GM12878 (cell line): ENCODE measurements around the gene OR51M1. TPM values are rescaled to one million over a fixed set of nuclear protein-coding genes. Genes with fewer than 3 reads are reported as not detected.

Experiments used
- ATAC-seq: fragments of 200-7000 bp; cut with Tn5 transposase; 3 replicates; pipeline ENCODE4 v1.9.1; 2020; ENCODE audit warnings: mild to moderate bottlenecking, moderate library complexity
- BruUV-seq: library from RNA; stranded (reverse); fragments of 400-500 nt; replicated peaks from 2 replicates; lab custom pipeline; 2021; lab: Mats Ljungman, UMichigan
- CTCF ChIA-PET: fragments of 300-600 bp; sonication (Branson Sonifier 250); formaldehyde crosslinking; extraction: SDS; loops from one replicate; lab custom pipeline; 2021; ENCODE audit warnings: inconsistent platforms; lab: Yijun Ruan, JAX
- POLR2A ChIA-PET: fragments of 350-600 bp; formaldehyde crosslinking; extraction: SDS; loops from one replicate; lab custom pipeline; 2021; ENCODE audit warnings: inconsistent platforms; lab: Charles Lee
- RAD21 ChIA-PET: fragments of 300-600 bp; sonication (Branson Sonifier 250); formaldehyde crosslinking; loops from one replicate; lab custom pipeline; 2023; ENCODE audit warnings: antibody characterized with exemption; ENCODE audit not compliant: unreplicated experiment; lab: Charles Lee
- SMC1A ChIA-PET: fragments of 300-600 bp; sonication (Branson Sonifier 250); formaldehyde crosslinking; loops from one replicate; lab custom pipeline; 2023; ENCODE audit not compliant: unreplicated experiment, uncharacterized antibody; lab: Charles Lee
- DNase-seq: peaks from one replicate; pipeline ENCODE4 v3.0.0-alpha.2; 2011; ENCODE audit warnings: low read depth, low spot score
- FAIRE-seq: peaks from 3 replicates; lab custom pipeline; 2011; peaks lifted over from hg19 to GRCh38; lab: Jason Lieb, UNC
- H2AFZ ChIP-seq: 2 replicates; pipeline ENCODE4 v1.6.0; 2011; ENCODE audit warnings: low read depth, low read length, control low read depth; ENCODE audit not compliant: control insufficient read depth
- H3K27ac ChIP-seq: 2 replicates; pipeline ENCODE4 v1.5.1; 2011; ENCODE audit warnings: control low read depth; ENCODE audit not compliant: control insufficient read depth, insufficient read depth
- H3K27me3 ChIP-seq, 2 experiments: replicated peaks in 1 of 2; 2 replicates each; pipeline versions ENCODE4 v1.6.0 to v1.6.1; 2011; ENCODE audit warnings: low read length in 1 of 2; ENCODE audit not compliant: control insufficient read depth in 2 of 2, insufficient read depth in 2 of 2
- H3K36me3 ChIP-seq, 2 experiments: 2 replicates each; pipeline ENCODE4 v1.5.1; 2011; ENCODE audit warnings: low read length in 1 of 2; ENCODE audit not compliant: control insufficient read depth in 2 of 2, insufficient read depth in 2 of 2
- H3K4me1 ChIP-seq: 2 replicates; pipeline ENCODE4 v1.6.1; 2011; ENCODE audit warnings: mild to moderate bottlenecking, low read length, moderate library complexity, mixed read lengths; ENCODE audit not compliant: control insufficient read depth, insufficient read depth
- H3K4me2 ChIP-seq: 2 replicates; pipeline ENCODE4 v1.6.0; 2011; ENCODE audit warnings: control low read depth; ENCODE audit not compliant: control insufficient read depth, insufficient read depth
- H3K4me3 ChIP-seq: fragments of 200-600 bp; sonication (generic); 2 replicates; pipeline ENCODE4 v1.5.1; 2016
- H3K79me2 ChIP-seq: 2 replicates; pipeline ENCODE4 v1.6.0; 2011; ENCODE audit warnings: low read length; ENCODE audit not compliant: control insufficient read depth, insufficient read depth
- H3K9ac ChIP-seq: 2 replicates; pipeline ENCODE4 v1.8.0; 2011; ENCODE audit warnings: low read length, control low read depth, mixed read lengths; ENCODE audit not compliant: control insufficient read depth, insufficient read depth
- H3K9me3 ChIP-seq: replicated peaks from 3 replicates; pipeline ENCODE4 v1.5.1; 2011; ENCODE audit warnings: mild to moderate bottlenecking, low read length; ENCODE audit not compliant: control insufficient read depth, insufficient read depth
- H4K20me1 ChIP-seq: 2 replicates; pipeline ENCODE4 v1.6.0; 2011; ENCODE audit not compliant: control insufficient read depth, insufficient read depth
- CEBPZ ChIP-seq: fragments of 150-350 bp; IDR thresholded peaks from 2 replicates; pipeline ENCODE4 v1.6.1; 2016; ENCODE audit warnings: low read depth, low read length
- CUX1 ChIP-seq: IDR thresholded peaks from 2 replicates; pipeline ENCODE4 v1.6.1; 2012; ENCODE audit warnings: improper control_type of control experiment, low read depth, low read length; ENCODE audit not compliant: insufficient replicate concordance
- EP300 ChIP-seq, 2 experiments: fragments of 150-350 bp in 1 of 2; IDR thresholded peaks; 2 replicates each; pipeline ENCODE4 v1.6.1; 2011 to 2012; ENCODE audit warnings: low read depth in 2 of 2, low read length in 2 of 2, borderline replicate concordance in 1 of 2, improper control_type of control experiment in 1 of 2, inconsistent platforms in 1 of 2; ENCODE audit not compliant: control insufficient read depth in 1 of 2
- IRF4 ChIP-seq: IDR thresholded peaks from 2 replicates; pipeline ENCODE4 v1.6.1; 2011; ENCODE audit warnings: low read depth, low read length
- KLF5 ChIP-seq: fragments of 450-650 bp; IDR thresholded peaks from 2 replicates; pipeline ENCODE4 v1.6.1; 2014; ENCODE audit warnings: mild to moderate bottlenecking; ENCODE audit not compliant: partially characterized antibody
- NFYB ChIP-seq: IDR thresholded peaks from 2 replicates; pipeline ENCODE4 v1.6.1; 2011; ENCODE audit warnings: low read depth, mild to moderate bottlenecking, low read length, improper control_type of control experiment, moderate library complexity; ENCODE audit not compliant: insufficient read depth
- NKRF ChIP-seq: fragments of 450-650 bp; conservative IDR thresholded peaks from 2 replicates; pipeline ENCODE4 v1.6.1; 2017; ENCODE audit warnings: mild to moderate bottlenecking, moderate library complexity
- PAX8 ChIP-seq: fragments of 450-650 bp; IDR thresholded peaks from 2 replicates; pipeline ENCODE4 v1.6.1; 2017; ENCODE audit warnings: mild to moderate bottlenecking, moderate library complexity
- POLR2AphosphoS5 ChIP-seq: IDR thresholded peaks from 2 replicates; pipeline ENCODE4 v1.6.1; 2011; ENCODE audit warnings: mild to moderate bottlenecking, low read length, inconsistent platforms
- SUZ12 ChIP-seq: fragments of 200-600 bp; sonication (generic); IDR thresholded peaks from one replicate; pipeline ENCODE4 v1.6.1; 2018; ENCODE audit warnings: antibody characterized with exemption, mild to moderate bottlenecking; ENCODE audit not compliant: unreplicated experiment
- ZNF384 ChIP-seq: IDR thresholded peaks from 2 replicates; pipeline ENCODE4 v1.6.1; 2012; ENCODE audit warnings: low read depth, mild to moderate bottlenecking, low read length, improper control_type of control experiment, borderline replicate concordance
- ZSCAN29 ChIP-seq: fragments of 450-650 bp; IDR thresholded peaks from 2 replicates; pipeline ENCODE4 v1.6.1; 2017; ENCODE audit warnings: mild to moderate bottlenecking, moderate library complexity
- ZZZ3 ChIP-seq: IDR thresholded peaks from 2 replicates; pipeline ENCODE4 v1.6.1; 2011; ENCODE audit warnings: low read depth; ENCODE audit not compliant: control insufficient read depth, insufficient read length
- WGBS: methylation state at CpG from one replicate; pipeline ENCODE4 v1.1.6; 2016; ENCODE audit warnings: low lambda C conversion rate; ENCODE audit not compliant: insufficient replicate concordance, insufficient coverage; ENCODE audit errors: missing lambda C conversion rate; 5-methylcytosine and 5-hydroxymethylcytosine counted together
- in situ Hi-C: fragments of 300-500 bp; cut with MboI; formaldehyde crosslinking; loops from 9 replicates; pipeline ENCODE4 v1.14.3; 2018; ENCODE audit warnings: mixed read lengths
- intact Hi-C: fragments of 100-400 bp; cut with micrococcal nuclease; formaldehyde crosslinking; loops from one replicate; pipeline ENCODE4 v1.14.2; 2022; ENCODE audit not compliant: unreplicated experiment
- polyA plus RNA-seq, 11 experiments: library from polyadenylated mRNA; depleted of rRNA in 4 of 11; unstranded in 6 of 11; stranded (reverse) in 5 of 11; fragments of >200 nt; fragmentation: Nextera tagmentation in 4 of 11; fragmentation: Illumina TruSeq in 1 of 11; extraction: Ambion mirVana in 4 of 11; extraction: Trizol in 1 of 11; gene quantifications; 1 replicate in 1 of 11; 2 replicates in 10 of 11; pipeline versions ENCODE4 v1.2.1 to v1.2.3, GENCODE V29; 2011 to 2016; ENCODE audit warnings: inconsistent platforms in 2 of 11, missing spikeins in 2 of 11, low read depth in 1 of 11
- total RNA-seq, 4 experiments: library from RNA; depleted of rRNA in 3 of 4; stranded (reverse); fragments of >200 nt in 3 of 4; fragmentation: Illumina TruSeq in 1 of 4; extraction: Trizol in 1 of 4; gene quantifications; 2 replicates each; pipeline versions ENCODE4 v1.2.1 to v1.2.3, GENCODE V29; 2013 to 2021

The OR51M1 gene
- total and polyA plus RNA-seq, 10 of the 15 experiments (the other 5 are each of a cell fraction or from before 2014, with no cell fraction given), result 0.06 TPM; not detected in 9

- Histone ChIP-seq H3K27me3 (no peaks in the 10 kb centered on the region), H2AFZ (no peak overlapping the region), H3K9ac (no peak overlapping the region), H4K20me1 (no peaks in the 10 kb centered on the region), H3K36me3 (no peaks in the 10 kb centered on the region), H3K4me3 (no peak overlapping the region), H3K27ac (no peak overlapping the region), H3K4me1 (no peaks in the 10 kb centered on the region), H3K79me2 (no peaks in the 10 kb centered on the region), H3K9me3 (no peaks in the 10 kb centered on the region), H3K4me2 (no peak overlapping the region)
- BruUV-seq, result no TSS peak
- FAIRE-seq (no peak), ATAC-seq (no peak; the same call in 1 of the 3 replicates), DNase-seq (no peak)
- ChIA-PET POLR2A (no interaction called here), RAD21 (no interaction called here), SMC1A (interaction anchor here (1.0 kb wide), 1 partner anchor 243 kb away, joined by 3 read pairs; no protein-coding TSS in a partner anchor), CTCF (interaction anchor here (1.1 kb wide), 1 partner anchor 243 kb away, joined by 4 read pairs; no protein-coding TSS in a partner anchor)
- intact Hi-C loops, result loop anchor here (2.0 kb wide), 1 partner anchor 77 kb away; no protein-coding TSS in a partner anchor
- TF ChIP-seq NFYB, result no peak
- no peak for TF ChIP-seq POLR2AphosphoS5
- no peak for TF ChIP-seq ZNF384
- TF ChIP-seq EP300 (IDR thresholded peaks at IDR 0.05; ENCODE audit: borderline replicate concordance in 1 of 2, control insufficient read depth in 1 of 2, low read depth in 2 of 2, low read length in 2 of 2), result no peak
- no peak for TF ChIP-seq CUX1
- no peak for TF ChIP-seq ZZZ3
- TF ChIP-seq NKRF, result no peak
- no peak for TF ChIP-seq PAX8
- no peak for TF ChIP-seq SUZ12
- no peak for TF ChIP-seq KLF5
- no peak for TF ChIP-seq ZSCAN29
- TF ChIP-seq CEBPZ, result no peak
- TF ChIP-seq IRF4, result no peak
- WGBS, result 84% methylated on average over 2 of the region's 2 CpGs
- in situ Hi-C loops, result no loop called here
Measured at GRCh38 chr11:5367448-5368074, 16.1 kb upstream of the OR51M1 start.
